Endothelial cell (in vitro differentiated cells): ENCODE measurements around the gene MMP24. TPM values are rescaled to one million over a fixed set of nuclear protein-coding genes. Genes with fewer than 3 reads are reported as not detected.

Source experiments
- DNase-seq: peaks from one replicate; pipeline ENCODE4 v3.0.0; 2021; ENCODE audit warnings: low spot score
- H3K27ac Mint-ChIP-seq: one replicate; pipeline ENCODE4 v1.8.0; 2021; ENCODE audit warnings: mixed read lengths, inconsistent platforms; ENCODE audit not compliant: unreplicated experiment
- H3K27me3 Mint-ChIP-seq: one replicate; pipeline ENCODE4 v1.8.0; 2021; ENCODE audit warnings: mild to moderate bottlenecking, moderate library complexity, mixed read lengths, inconsistent platforms; ENCODE audit not compliant: unreplicated experiment
- H3K36me3 Mint-ChIP-seq: one replicate; pipeline ENCODE4 v1.8.0; 2021; ENCODE audit warnings: mild to moderate bottlenecking, low read depth, mixed read lengths, inconsistent platforms; ENCODE audit not compliant: unreplicated experiment
- H3K4me1 Mint-ChIP-seq: one replicate; pipeline ENCODE4 v1.8.0; 2021; ENCODE audit warnings: mild to moderate bottlenecking, mixed read lengths, inconsistent platforms; ENCODE audit not compliant: unreplicated experiment
- H3K4me3 Mint-ChIP-seq: one replicate; pipeline ENCODE4 v1.8.0; 2021; ENCODE audit warnings: mild to moderate bottlenecking, mixed read lengths, inconsistent platforms; ENCODE audit not compliant: unreplicated experiment
- H3K9me3 Mint-ChIP-seq: one replicate; pipeline ENCODE4 v1.8.0; 2021; ENCODE audit warnings: mixed read lengths, inconsistent platforms; ENCODE audit not compliant: unreplicated experiment
- total RNA-seq: library from RNA; stranded (reverse); fragmentation: NEBNext Ultra II Directional; extraction: Animal tissue kit (Norgen Biotek cat#: 25700); gene quantifications from one replicate; pipeline ENCODE4 v1.2.1, GENCODE V29; 2021; ENCODE audit not compliant: unreplicated experiment
- TF ChIP-seq, protein P1 (sequence below): fragments of 200-600 bp; sonication (generic); IDR thresholded peaks from one replicate; pipeline ENCODE4 v1.5.0; 2021; ENCODE audit warnings: antibody characterized with exemption; ENCODE audit not compliant: unreplicated experiment

MMP24 gene
- total RNA-seq, 1 donor from 2014 or later = 9.1 TPM

DNA sequence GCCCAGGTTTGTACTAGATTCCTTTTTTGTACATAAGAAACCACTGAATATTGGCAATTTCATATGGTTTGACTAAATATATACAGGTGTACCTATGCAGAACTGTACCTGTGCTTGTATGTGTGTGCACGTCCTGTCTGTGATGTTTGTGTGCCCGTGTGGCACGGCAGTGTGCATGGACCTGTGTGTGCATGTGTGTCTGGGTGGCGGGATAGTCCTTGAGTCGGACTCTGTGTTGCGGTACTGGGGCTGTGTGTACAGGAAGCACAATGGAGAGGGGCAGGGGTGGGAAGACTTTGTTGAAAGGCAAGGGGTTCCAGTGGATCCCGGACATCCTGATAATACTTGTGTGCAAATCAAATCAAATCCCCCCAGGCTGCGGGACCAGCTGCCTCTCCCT, 69.2 kb downstream of the MMP24 start:
- Mint-ChIP-seq H3K4me3 (peak overlapping the region; percentile 60), H3K27ac (no peak overlapping the region), H3K9me3 (no peaks in the 10 kb centered on the region), H3K36me3 (peaks cover 3% of the 10 kb centered on the region), H3K4me1 (peaks cover 18% of the 10 kb centered on the region), H3K27me3 (peaks cover 16% of the 10 kb centered on the region)
- TF ChIP-seq, protein P1, sequence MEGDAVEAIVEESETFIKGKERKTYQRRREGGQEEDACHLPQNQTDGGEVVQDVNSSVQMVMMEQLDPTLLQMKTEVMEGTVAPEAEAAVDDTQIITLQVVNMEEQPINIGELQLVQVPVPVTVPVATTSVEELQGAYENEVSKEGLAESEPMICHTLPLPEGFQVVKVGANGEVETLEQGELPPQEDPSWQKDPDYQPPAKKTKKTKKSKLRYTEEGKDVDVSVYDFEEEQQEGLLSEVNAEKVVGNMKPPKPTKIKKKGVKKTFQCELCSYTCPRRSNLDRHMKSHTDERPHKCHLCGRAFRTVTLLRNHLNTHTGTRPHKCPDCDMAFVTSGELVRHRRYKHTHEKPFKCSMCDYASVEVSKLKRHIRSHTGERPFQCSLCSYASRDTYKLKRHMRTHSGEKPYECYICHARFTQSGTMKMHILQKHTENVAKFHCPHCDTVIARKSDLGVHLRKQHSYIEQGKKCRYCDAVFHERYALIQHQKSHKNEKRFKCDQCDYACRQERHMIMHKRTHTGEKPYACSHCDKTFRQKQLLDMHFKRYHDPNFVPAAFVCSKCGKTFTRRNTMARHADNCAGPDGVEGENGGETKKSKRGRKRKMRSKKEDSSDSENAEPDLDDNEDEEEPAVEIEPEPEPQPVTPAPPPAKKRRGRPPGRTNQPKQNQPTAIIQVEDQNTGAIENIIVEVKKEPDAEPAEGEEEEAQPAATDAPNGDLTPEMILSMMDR = no peak
- no peak for DNase-seq

GRCh38 chr20:35296101-35296554, 69.6 kb downstream of the MMP24 start:
- H3K27me3 Mint-ChIP-seq = peaks cover 14% of the 10 kb centered on the region
- peaks cover 18% of the 10 kb centered on the region for H3K4me1 Mint-ChIP-seq
- no peak for DNase-seq
- no peak overlapping the region for H3K27ac Mint-ChIP-seq
- no peaks in the 10 kb centered on the region for H3K9me3 Mint-ChIP-seq
- peaks cover 3% of the 10 kb centered on the region for H3K36me3 Mint-ChIP-seq
- TF ChIP-seq, protein P1 = no peak
- H3K4me3 Mint-ChIP-seq = no peak overlapping the region

- Mint-ChIP-seq H3K4me3 (no peak overlapping the region), H3K4me1 (peaks cover 18% of the 10 kb centered on the region), H3K9me3 (no peaks in the 10 kb centered on the region), H3K36me3 (peaks cover 3% of the 10 kb centered on the region), H3K27me3 (peaks cover 16% of the 10 kb centered on the region), H3K27ac (no peak overlapping the region)
- DNase-seq = no peak
- TF ChIP-seq, protein P1 = no peak
Observed at GRCh38 chr20:35297155-35297554, 70.7 kb downstream of the MMP24 start.

DNA sequence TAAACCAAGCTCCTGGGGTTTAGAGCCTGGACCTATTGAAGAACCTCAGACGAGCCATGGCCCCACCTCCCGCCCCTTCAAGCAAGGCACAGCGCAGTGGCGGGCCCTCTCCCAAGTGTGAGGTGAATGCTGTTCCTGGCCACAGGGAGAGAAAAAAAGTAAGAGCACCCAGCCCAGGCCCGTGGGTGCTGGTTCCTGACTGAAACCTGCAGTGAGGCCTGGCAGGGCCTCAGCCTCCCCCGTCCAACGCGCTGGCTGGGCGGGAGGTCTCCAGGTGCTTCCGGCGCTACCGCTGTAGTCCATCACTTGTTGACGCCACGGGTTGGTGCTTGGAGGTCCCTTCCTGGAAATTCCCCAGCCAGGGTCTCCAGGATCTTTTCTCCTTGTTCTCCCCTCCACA, 71.2 kb downstream of the MMP24 start:
- Mint-ChIP-seq H3K4me1 (peaks cover 18% of the 10 kb centered on the region), H3K27me3 (peaks cover 16% of the 10 kb centered on the region), H3K27ac (no peak overlapping the region), H3K9me3 (no peaks in the 10 kb centered on the region), H3K36me3 (peaks cover 3% of the 10 kb centered on the region), H3K4me3 (no peak overlapping the region)
- no peak for DNase-seq
- TF ChIP-seq, protein P1 = no peak

DNA sequence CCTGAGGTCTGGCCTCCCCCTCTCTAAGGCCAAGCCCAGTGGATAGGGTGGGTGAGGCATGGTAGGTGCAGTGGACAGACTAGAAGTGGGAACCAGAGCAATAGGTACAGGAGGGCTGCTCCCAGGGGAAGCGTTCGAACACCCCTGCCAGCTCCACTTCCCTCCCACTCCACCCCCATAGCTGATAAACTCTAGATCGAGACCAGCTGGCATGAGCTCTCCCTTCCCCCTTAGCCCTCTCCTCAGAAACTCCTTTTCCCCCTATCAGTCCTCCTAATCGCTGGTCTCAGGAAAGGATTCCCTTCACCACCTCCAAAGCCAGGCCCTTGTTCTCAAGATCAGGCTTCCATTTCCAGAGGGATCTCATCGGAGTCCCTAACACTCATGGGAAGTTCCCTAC, 71.8 kb downstream of the MMP24 start:
- Mint-ChIP-seq H3K27ac (no peak overlapping the region), H3K4me3 (no peak overlapping the region), H3K36me3 (peaks cover 3% of the 10 kb centered on the region), H3K27me3 (peaks cover 16% of the 10 kb centered on the region), H3K9me3 (no peaks in the 10 kb centered on the region), H3K4me1 (peaks cover 18% of the 10 kb centered on the region)
- TF ChIP-seq, protein P1 = no peak
- DNase-seq = no peak
